Activated CD4-positive, alpha-beta T cell treated with anti-CD3 and anti-CD28 coated beads, Interleukin-2, amount 50 U/mL, for 16 hours (primary cell): ENCODE data around the gene MRAS.
"Not testable (repeated sequence)": the region's sequence is repeated elsewhere in the genome, so short reads cannot be mapped to it uniquely, and the experiment has no call there.

Source experiments
- DNase-seq: peaks from one replicate; pipeline ENCODE4 v3.0.0-alpha.2; 2020

Gene MRAS

GRCh38 chr3:138450704-138451424 lies 102.5 kb downstream of the MRAS start:
- DNase-seq: no peak

DNA sequence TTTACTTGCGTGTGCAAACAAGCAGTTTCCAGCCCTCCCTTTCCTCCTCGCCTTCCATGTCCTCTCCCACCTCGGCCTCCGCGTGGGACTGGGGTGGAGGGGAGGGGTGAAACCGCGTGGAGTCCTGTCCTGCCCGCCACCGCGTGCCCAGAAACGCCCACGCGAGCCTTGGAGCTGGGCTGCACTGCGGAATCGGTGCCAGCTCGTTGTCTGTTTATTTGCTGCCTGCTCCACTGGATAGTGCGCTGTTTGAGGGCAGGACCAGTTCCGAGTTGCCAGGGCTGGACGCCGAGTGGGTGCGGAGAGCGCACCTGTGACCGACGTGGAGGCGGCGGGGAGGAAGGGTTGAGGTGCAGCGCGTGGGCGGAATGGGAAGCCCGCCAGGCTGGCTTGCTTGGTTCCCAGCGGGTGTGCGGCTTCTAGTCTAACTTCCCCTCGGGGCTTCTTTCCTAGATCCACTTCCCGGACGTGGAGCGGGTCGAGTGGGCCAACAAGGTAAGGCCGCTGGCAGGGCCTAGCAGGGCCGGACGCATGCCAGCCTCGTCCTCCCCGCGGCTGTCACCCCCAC lies 103.3 kb downstream of the MRAS start:
- no peak for DNase-seq

GRCh38 chr3:138452436-138452835 lies 104.1 kb downstream of the MRAS start:
- no peak for DNase-seq

- not testable (repeated sequence) for DNase-seq
These were observed 105.6 kb downstream of the MRAS start for GRCh38 chr3:138453940-138454339.
